Right lobe of liver (tissue), 6 donors: Measurements from ENCODE around the gene ATXN10. TPM values are rescaled to one million over a fixed set of nuclear protein-coding genes. Genes with fewer than 3 reads are reported as not detected.

Experiments used
- ATAC-seq, 4 donors: fragments of 200-7000 bp; cut with Tn5 transposase; one replicate each; pipeline ENCODE4 v1.9.1; 2020; ENCODE audit warnings: mild to moderate bottlenecking in 4 of 4, moderate library complexity in 4 of 4
- DNase-seq, 3 donors: peaks; one replicate each; pipeline ENCODE4 v3.0.0-alpha.2; 2020
- H3K27ac ChIP-seq, 3 donors: fragments of 200-600 bp; one replicate each; pipeline ENCODE4 v1.8.0; 2022
- H3K27me3 ChIP-seq, 2 donors: fragments of 200-600 bp; one replicate each; pipeline ENCODE4 v1.8.0; 2022
- H3K36me3 ChIP-seq, 4 donors: fragments of 200-600 bp; sonication (generic) in 1 of 4; one replicate each; pipeline versions ENCODE4 v1.5.1 to v1.8.0; 2017 to 2022; ENCODE audit warnings: control low read depth in 1 of 4
- H3K4me1 ChIP-seq, 4 donors: fragments of 200-600 bp; sonication (generic) in 1 of 4; one replicate each; pipeline versions ENCODE4 v1.5.1 to v1.8.0; 2017 to 2022; ENCODE audit warnings: control low read depth in 1 of 4
- H3K4me3 ChIP-seq, 3 donors: fragments of 200-600 bp; one replicate each; pipeline ENCODE4 v1.8.0; 2022
- H3K9me3 ChIP-seq, 4 donors: fragments of 200-600 bp; sonication (generic) in 1 of 4; one replicate each; pipeline versions ENCODE4 v1.5.1 to v1.8.0; 2017 to 2022; ENCODE audit warnings: control low read depth in 1 of 4
- POLR2A ChIP-seq: fragments of 450-650 bp; IDR thresholded peaks from one replicate; pipeline ENCODE4 v1.6.1; 2017; ENCODE audit warnings: antibody characterized with exemption, mild to moderate bottlenecking
- WGBS: methylation state at CpG from one replicate; pipeline ENCODE4 v1.1.6; 2018; ENCODE audit warnings: low coverage, low lambda C conversion rate; ENCODE audit not compliant: insufficient coverage; ENCODE audit errors: missing lambda C conversion rate; 5-methylcytosine and 5-hydroxymethylcytosine counted together
- intact Hi-C, 2 donors: fragments of 100-400 bp; cut with DNase I; formaldehyde crosslinking; loops; one replicate each; pipeline versions ENCODE4 v1.11.2 to v1.14.1; 2022
- total RNA-seq, 6 experiments: library from RNA; depleted of rRNA in 2 of 6; stranded (reverse); fragments of >200 nt in 2 of 6; fragmentation: NEBNext Ultra II Directional in 3 of 6; extraction: Animal tissue kit (Norgen Biotek cat#: 25700) in 3 of 6; gene quantifications; one replicate each; pipeline versions ENCODE4 v1.1.0 to v1.2.4, GENCODE V29; 2016 to 2023
- TF ChIP-seq, protein P1 (sequence below), 4 donors: fragments of 200-600 bp in 3 of 4; fragments of 450-650 bp in 1 of 4; IDR thresholded peaks; one replicate each; pipeline versions ENCODE4 v1.5.1 to v1.8.0; 2016 to 2022; ENCODE audit warnings: antibody characterized with exemption in 4 of 4, mild to moderate bottlenecking in 2 of 4
- donor health status: DM: no; HTN: yes; CAD: no.
- donor health status: DM: no; HTN: no; CAD: no.
- donor health status: DM: no; HTN: no; CAD: no.
- donor health status: DM: no; HTN: yes; CAD: no.
- donor health status: DM: no; HTN: yes; CAD: no.

ATXN10 gene
- total RNA-seq, 6 experiments from 2014 or later = 70.0 to 118 (median 84.3) TPM

DNA sequence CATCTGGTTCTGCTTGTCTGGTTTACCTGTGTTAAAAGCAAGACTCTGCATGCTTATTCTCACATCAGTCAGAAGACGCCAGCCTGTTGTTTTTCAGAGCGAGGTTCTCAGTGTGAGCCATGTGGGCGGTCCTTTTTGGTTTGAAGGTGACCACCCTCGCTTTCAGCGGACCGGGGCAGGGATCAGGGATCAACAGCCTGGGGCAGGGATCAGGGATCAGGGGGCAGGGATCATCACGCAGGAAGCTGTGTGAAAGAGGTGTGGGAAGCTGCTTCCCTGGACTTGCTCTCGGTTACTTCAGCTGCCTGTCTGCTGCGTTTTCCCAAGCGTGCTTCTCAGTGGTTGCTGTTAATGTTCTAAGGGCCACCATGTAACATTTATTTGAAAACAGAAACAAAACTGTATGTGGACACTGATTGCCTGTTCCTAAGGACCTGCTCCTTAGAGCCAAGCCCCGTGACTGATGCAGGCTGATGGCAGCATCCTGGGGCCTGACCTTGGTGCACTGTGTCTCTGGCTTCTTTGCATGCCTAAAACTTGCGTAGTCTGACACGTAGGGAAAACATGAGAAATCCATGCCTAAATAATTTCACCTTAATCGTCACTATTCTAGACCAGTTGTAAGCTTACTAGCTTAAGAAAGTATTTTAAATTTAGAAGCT is 146.9 kb downstream of the ATXN10 start:
- no peak overlapping the region for H3K4me3 ChIP-seq
- H3K4me1 ChIP-seq = peaks cover 0 to 20% (median 9%) of the 10 kb centered on the region in 4 donors
- peak; percentile 86 to 94 (median 89) for ATAC-seq
- TF ChIP-seq, protein P1, sequence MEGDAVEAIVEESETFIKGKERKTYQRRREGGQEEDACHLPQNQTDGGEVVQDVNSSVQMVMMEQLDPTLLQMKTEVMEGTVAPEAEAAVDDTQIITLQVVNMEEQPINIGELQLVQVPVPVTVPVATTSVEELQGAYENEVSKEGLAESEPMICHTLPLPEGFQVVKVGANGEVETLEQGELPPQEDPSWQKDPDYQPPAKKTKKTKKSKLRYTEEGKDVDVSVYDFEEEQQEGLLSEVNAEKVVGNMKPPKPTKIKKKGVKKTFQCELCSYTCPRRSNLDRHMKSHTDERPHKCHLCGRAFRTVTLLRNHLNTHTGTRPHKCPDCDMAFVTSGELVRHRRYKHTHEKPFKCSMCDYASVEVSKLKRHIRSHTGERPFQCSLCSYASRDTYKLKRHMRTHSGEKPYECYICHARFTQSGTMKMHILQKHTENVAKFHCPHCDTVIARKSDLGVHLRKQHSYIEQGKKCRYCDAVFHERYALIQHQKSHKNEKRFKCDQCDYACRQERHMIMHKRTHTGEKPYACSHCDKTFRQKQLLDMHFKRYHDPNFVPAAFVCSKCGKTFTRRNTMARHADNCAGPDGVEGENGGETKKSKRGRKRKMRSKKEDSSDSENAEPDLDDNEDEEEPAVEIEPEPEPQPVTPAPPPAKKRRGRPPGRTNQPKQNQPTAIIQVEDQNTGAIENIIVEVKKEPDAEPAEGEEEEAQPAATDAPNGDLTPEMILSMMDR (IDR thresholded peaks at IDR 0.05) = no peak
- no peak for TF ChIP-seq POLR2A
- DNase-seq = peak; percentile 68 to 83 (median 82)
- H3K27me3 ChIP-seq = no peaks in the 10 kb centered on the region
- H3K27ac ChIP-seq = peak overlapping the region; percentile 33 to 66 (median 57)
- H3K36me3 ChIP-seq = peaks cover 0 to 5% (median 0%) of the 10 kb centered on the region in 4 donors
- intact Hi-C loops = no loop called here
- H3K9me3 ChIP-seq = no peaks in the 10 kb centered on the region
- WGBS = 29% methylated on average over 14 of the region's 14 CpGs

DNA sequence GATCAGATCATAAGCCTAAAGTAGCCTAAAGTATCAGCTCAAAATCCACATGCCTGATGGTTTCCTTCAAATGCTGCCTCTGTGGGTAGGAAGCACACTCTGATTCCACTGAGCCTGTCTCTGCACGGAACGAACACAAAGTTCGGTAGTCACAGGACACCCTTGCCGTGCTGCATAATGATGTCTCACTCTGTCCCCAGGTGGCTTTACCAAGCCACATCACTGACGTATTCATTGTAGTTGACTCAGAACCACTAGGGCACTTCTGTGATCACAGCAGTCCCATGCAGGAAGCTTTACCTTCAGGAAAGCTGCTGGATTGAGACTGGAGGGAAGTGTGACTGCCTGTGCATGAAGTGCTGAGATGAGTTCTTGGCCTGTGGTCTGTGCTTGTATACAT is 147.7 kb downstream of the ATXN10 start:
- DNase-seq = no peak
- no peak for TF ChIP-seq POLR2A
- TF ChIP-seq, protein P1 (IDR thresholded peaks at IDR 0.05) = no peak
- Histone ChIP-seq H3K4me1 (peaks cover 0 to 20% (median 9%) of the 10 kb centered on the region in 4 donors), H3K27me3 (no peaks in the 10 kb centered on the region), H3K9me3 (no peaks in the 10 kb centered on the region), H3K36me3 (peaks cover 0 to 5% (median 0%) of the 10 kb centered on the region in 4 donors), H3K27ac (no peak overlapping the region), H3K4me3 (no peak overlapping the region)
- WGBS = 98% methylated on average over 5 of the region's 5 CpGs
- no peak for ATAC-seq
- intact Hi-C loops = no loop called here

DNA sequence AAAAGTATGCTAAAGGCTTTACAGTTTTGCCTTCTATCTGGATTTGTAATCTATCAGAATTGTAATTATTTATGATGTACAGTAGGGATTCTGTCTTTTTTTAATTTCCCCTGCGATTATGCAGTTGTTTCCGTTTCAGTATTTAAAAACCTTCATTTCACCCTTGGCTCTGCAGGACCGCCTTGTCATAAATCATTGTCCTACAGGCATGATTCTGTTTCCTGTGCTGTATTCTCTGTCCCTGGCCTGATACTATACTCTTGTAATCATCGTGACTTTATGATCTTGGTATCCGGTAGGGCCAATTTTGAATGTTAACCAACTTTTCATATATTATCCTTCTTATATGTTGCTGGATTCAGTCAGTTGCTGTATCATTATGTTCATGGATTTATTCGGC is 151.7 kb downstream of the ATXN10 start:
- Histone ChIP-seq H3K27me3 (no peaks in the 10 kb centered on the region), H3K36me3 (no peaks in the 10 kb centered on the region), H3K4me3 (no peak overlapping the region), H3K4me1 (peaks cover 0 to 5% (median 2%) of the 10 kb centered on the region in 4 donors), H3K27ac (no peak overlapping the region), H3K9me3 (no peaks in the 10 kb centered on the region)
- ATAC-seq (no peak), DNase-seq (no peak)
- WGBS = 58% methylated on average over 6 of the region's 6 CpGs
- intact Hi-C loops = no loop called here
- TF ChIP-seq POLR2A = no peak
- TF ChIP-seq, protein P1 (IDR thresholded peaks at IDR 0.05) = no peak

DNA sequence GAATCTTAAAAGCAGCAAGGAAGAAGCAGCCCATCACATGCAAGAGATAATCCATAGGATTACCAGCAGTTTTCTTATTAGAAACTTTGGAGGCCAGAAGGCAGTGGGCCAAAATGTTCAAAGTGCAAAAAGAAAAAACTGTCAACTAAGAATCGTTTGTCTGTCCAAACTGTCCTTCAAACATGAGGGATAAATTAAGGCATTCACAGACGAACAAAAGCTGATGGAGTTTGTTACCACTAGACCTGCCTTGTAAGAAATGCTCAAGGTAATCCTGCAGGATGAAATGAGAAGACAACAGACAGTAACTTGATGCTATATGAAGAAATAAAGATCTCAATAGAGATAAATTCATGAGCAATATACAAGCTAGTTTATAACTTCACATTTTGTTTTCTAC is 154.9 kb downstream of the ATXN10 start:
- intact Hi-C loops = no loop called here
- no peak for ATAC-seq
- no peak for DNase-seq
- Histone ChIP-seq H3K27me3 (no peaks in the 10 kb centered on the region), H3K9me3 (no peaks in the 10 kb centered on the region), H3K27ac (no peak overlapping the region), H3K36me3 (no peaks in the 10 kb centered on the region), H3K4me1 (no peaks in the 10 kb centered on the region), H3K4me3 (no peak overlapping the region)
- TF ChIP-seq, protein P1 (IDR thresholded peaks at IDR 0.05) = no peak
- TF ChIP-seq POLR2A = no peak
- WGBS = 39% methylated on average over 2 of the region's 2 CpGs
